SIG-M5 treated with dmso at 0.1 percent for 504 hours (cell line): ENCODE measurements around the gene PLLP.

Experiments
- DNase-seq: peaks from one replicate; lab custom pipeline; 2025; ENCODE audit not compliant: unreplicated experiment; lab: John Stamatoyannopoulos, UW

The PLLP gene

GRCh38 chr16:57226701-57227621 is 57.5 kb downstream of the PLLP start:
- DNase-seq = no peak

- no peak for DNase-seq
These were observed 58.5 kb downstream of the PLLP start for GRCh38 chr16:57225978-57226377.

- no peak for DNase-seq
These were observed 59.7 kb downstream of the PLLP start for GRCh38 chr16:57224651-57225335.

- DNase-seq = no peak
These were observed 61.4 kb downstream of the PLLP start for GRCh38 chr16:57223057-57223456.

- no peak for DNase-seq
These were observed 67.5 kb downstream of the PLLP start for GRCh38 chr16:57216968-57217367.

GRCh38 chr16:57213462-57213861 is 71.0 kb downstream of the PLLP start:
- no peak for DNase-seq

GRCh38 chr16:57209780-57210179 is 74.7 kb downstream of the PLLP start:
- no peak for DNase-seq

- DNase-seq = no peak
These were observed 75.5 kb downstream of the PLLP start for GRCh38 chr16:57208926-57209325.
